ENCODE results near the gene CEP97. TPM values are rescaled to one million over a fixed set of nuclear protein-coding genes. Genes with fewer than 3 reads are reported as not detected.

The CEP97 gene
- total and polyA plus RNA-seq, 2 donors (not counting 1 experiment from before 2014, with no cell fraction given): 2.1 to 15.4 TPM

DNA sequence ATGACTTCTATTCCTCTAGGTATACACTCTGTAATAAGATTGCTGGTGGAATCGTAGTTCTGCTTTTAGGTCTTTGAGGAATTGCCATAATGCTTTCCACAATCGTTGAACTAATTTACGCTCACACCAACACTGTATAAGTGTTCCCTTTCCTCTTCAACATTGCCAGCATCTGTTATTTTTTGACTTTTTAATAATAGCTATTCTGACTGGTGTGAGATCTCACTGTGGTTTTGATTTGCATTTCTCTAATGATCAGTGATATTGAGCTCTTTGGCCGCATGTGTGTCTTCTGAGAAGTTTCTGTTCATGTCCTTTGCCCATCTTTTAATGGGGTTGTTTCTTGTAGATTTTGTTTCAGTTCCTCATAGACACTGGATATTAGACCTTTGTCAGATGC lies 67.4 kb downstream of the CEP97 start:
- H3K27ac Mint-ChIP-seq: peak overlapping the region; percentile 2
- peak; percentile 87 for ATAC-seq (ENCODE audit: low read depth)
- Histone ChIP-seq H3K27ac (ENCODE audit: low read length in 2 of 2) (peak overlapping the region in 1 of 2 donors; percentile 11), H3K79me2 (ENCODE audit: control insufficient read depth, insufficient read depth, low read length) (peaks cover 25% of the 10 kb centered on the region), H3K4me2 (replicated peaks; ENCODE audit: low read depth, low read length, poor library complexity, severe bottlenecking) (peak overlapping the region; percentile 55), H3K9me3 (ENCODE audit: control extremely low read depth in 1 of 3, control insufficient read depth in 2 of 3, insufficient read depth in 1 of 3, low read length in 2 of 3) (peaks cover 2 to 6% (median 5%) of the 10 kb centered on the region in 3 donors), H3K27me3 (replicated peaks in 1 of 4; ENCODE audit: control extremely low read depth in 1 of 4, control insufficient read depth in 3 of 4, insufficient read depth in 4 of 4, low read length in 3 of 4) (no peaks in the 10 kb centered on the region), H2AFZ (ENCODE audit: insufficient read depth, low read depth, low read length, poor library complexity, severe bottlenecking) (peak overlapping the region; percentile 23), H4K20me1 (ENCODE audit: control insufficient read depth, insufficient read depth, low read length, poor library complexity, severe bottlenecking) (peaks cover 7% of the 10 kb centered on the region), H3K4me3 (ENCODE audit: control extremely low read depth in 1 of 5, extremely low read depth in 1 of 5, insufficient read depth in 1 of 5, low read depth in 2 of 5, low read length in 4 of 5) (peak overlapping the region in 1 of 5 experiments; percentile 9), H3K4me1 (ENCODE audit: control insufficient read depth in 2 of 2, insufficient read depth in 2 of 2, low read length in 2 of 2) (peaks cover 18 to 25% of the 10 kb centered on the region in 2 donors), H3K36me3 (replicated peaks in 1 of 2; ENCODE audit: control extremely low read depth in 1 of 2, control insufficient read depth in 1 of 2, extremely low read depth in 1 of 2, insufficient read depth in 2 of 2, low read length in 1 of 2) (peaks cover 8 to 51% of the 10 kb centered on the region in 2 experiments), H3K9ac (ENCODE audit: low read length) (peak overlapping the region; percentile 9)
- H3K4me1 Mint-ChIP-seq: peaks cover 35% of the 10 kb centered on the region
- H3K9me3 Mint-ChIP-seq (ENCODE audit: insufficient read depth): no peaks in the 10 kb centered on the region
- no peaks in the 10 kb centered on the region for H3K27me3 Mint-ChIP-seq
- CTCF ChIA-PET: interaction anchor here (0.6 to 4.3 kb wide), 7 partner anchors 12 to 437 kb away, joined by 3 to 36 read pairs (median 5); partner anchors contain the start of gene CEP97
- intact Hi-C loops (cut with micrococcal nuclease): no loop called here
- POLR2A ChIA-PET: interaction anchor here (1.1 to 1.3 kb wide), 2 partner anchors 13 to 67 kb away, joined by 4 to 6 read pairs; partner anchors contain the start of genes CEP97 and NXPE3
- WGBS (ENCODE audit: insufficient coverage): 0% methylated on average over 1 of the region's 4 CpGs
- H3K4me3 Mint-ChIP-seq: peak overlapping the region; percentile 12
- peak; percentile 66 for DNase-seq
- no peak for TF ChIP-seq EZH2 (IDR thresholded peaks at IDR 0.05; ENCODE audit: borderline replicate concordance, insufficient read depth, low read depth, low read length, poor library complexity, severe bottlenecking)
- TF ChIP-seq, protein P1, sequence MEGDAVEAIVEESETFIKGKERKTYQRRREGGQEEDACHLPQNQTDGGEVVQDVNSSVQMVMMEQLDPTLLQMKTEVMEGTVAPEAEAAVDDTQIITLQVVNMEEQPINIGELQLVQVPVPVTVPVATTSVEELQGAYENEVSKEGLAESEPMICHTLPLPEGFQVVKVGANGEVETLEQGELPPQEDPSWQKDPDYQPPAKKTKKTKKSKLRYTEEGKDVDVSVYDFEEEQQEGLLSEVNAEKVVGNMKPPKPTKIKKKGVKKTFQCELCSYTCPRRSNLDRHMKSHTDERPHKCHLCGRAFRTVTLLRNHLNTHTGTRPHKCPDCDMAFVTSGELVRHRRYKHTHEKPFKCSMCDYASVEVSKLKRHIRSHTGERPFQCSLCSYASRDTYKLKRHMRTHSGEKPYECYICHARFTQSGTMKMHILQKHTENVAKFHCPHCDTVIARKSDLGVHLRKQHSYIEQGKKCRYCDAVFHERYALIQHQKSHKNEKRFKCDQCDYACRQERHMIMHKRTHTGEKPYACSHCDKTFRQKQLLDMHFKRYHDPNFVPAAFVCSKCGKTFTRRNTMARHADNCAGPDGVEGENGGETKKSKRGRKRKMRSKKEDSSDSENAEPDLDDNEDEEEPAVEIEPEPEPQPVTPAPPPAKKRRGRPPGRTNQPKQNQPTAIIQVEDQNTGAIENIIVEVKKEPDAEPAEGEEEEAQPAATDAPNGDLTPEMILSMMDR (IDR thresholded peaks at IDR 0.05): no peak

- Mint-ChIP-seq H3K4me1 (peaks cover 32% of the 10 kb centered on the region), H3K27me3 (no peaks in the 10 kb centered on the region), H3K27ac (no peak overlapping the region), H3K9me3 (ENCODE audit: insufficient read depth) (no peaks in the 10 kb centered on the region), H3K4me3 (no peak overlapping the region)
- TF ChIP-seq EZH2 (IDR thresholded peaks at IDR 0.05; ENCODE audit: borderline replicate concordance, insufficient read depth, low read depth, low read length, poor library complexity, severe bottlenecking): no peak
- TF ChIP-seq, protein P1 (IDR thresholded peaks at IDR 0.05): no peak
- Histone ChIP-seq H3K27me3 (replicated peaks in 1 of 4; ENCODE audit: control extremely low read depth in 1 of 4, control insufficient read depth in 3 of 4, insufficient read depth in 4 of 4, low read length in 3 of 4) (no peaks in the 10 kb centered on the region), H3K27ac (ENCODE audit: low read length in 2 of 2) (no peak overlapping the region), H2AFZ (ENCODE audit: insufficient read depth, low read depth, low read length, poor library complexity, severe bottlenecking) (no peak overlapping the region), H3K4me3 (ENCODE audit: control extremely low read depth in 1 of 5, extremely low read depth in 1 of 5, insufficient read depth in 1 of 5, low read depth in 2 of 5, low read length in 4 of 5) (no peak overlapping the region), H3K4me2 (replicated peaks; ENCODE audit: low read depth, low read length, poor library complexity, severe bottlenecking) (no peak overlapping the region), H3K4me1 (ENCODE audit: control insufficient read depth in 2 of 2, insufficient read depth in 2 of 2, low read length in 2 of 2) (peaks cover 14 to 22% of the 10 kb centered on the region in 2 donors), H3K36me3 (replicated peaks in 1 of 2; ENCODE audit: control extremely low read depth in 1 of 2, control insufficient read depth in 1 of 2, extremely low read depth in 1 of 2, insufficient read depth in 2 of 2, low read length in 1 of 2) (peaks cover 8 to 34% of the 10 kb centered on the region in 2 experiments), H3K9me3 (ENCODE audit: control extremely low read depth in 1 of 3, control insufficient read depth in 2 of 3, insufficient read depth in 1 of 3, low read length in 2 of 3) (peaks cover 2 to 5% (median 2%) of the 10 kb centered on the region in 3 donors), H4K20me1 (ENCODE audit: control insufficient read depth, insufficient read depth, low read length, poor library complexity, severe bottlenecking) (peaks cover 7% of the 10 kb centered on the region), H3K9ac (ENCODE audit: low read length) (no peak overlapping the region), H3K79me2 (ENCODE audit: control insufficient read depth, insufficient read depth, low read length) (peaks cover 25% of the 10 kb centered on the region)
- CTCF ChIA-PET: interaction anchor here (1.4 to 10.2 kb wide), 3 partner anchors 8 to 433 kb away, joined by 7 to 87 read pairs (median 36); no protein-coding TSS in a partner anchor
- DNase-seq: no peak
- 100% methylated on average over 1 of the region's 3 CpGs for WGBS (ENCODE audit: insufficient coverage)
- intact Hi-C loops (cut with micrococcal nuclease): no loop called here
- no peak for ATAC-seq (ENCODE audit: low read depth)
- POLR2A ChIA-PET: no interaction called here
These were observed 71.8 kb downstream of the CEP97 start for GRCh38 chr3:101796077-101796680.

All from B cell (primary cell).